Mononuclear cell (primary cell): ENCODE measurements around the gene ORC3. TPM values are rescaled to one million over a fixed set of nuclear protein-coding genes. Genes with fewer than 3 reads are reported as not detected.

ENCODE experiments used
- H3K27me3 ChIP-seq: 2 replicates; pipeline ENCODE4 v1.6.0; 2011; ENCODE audit warnings: low read length, control low read depth; ENCODE audit not compliant: insufficient read depth
- H3K4me1 ChIP-seq: 2 replicates; pipeline ENCODE4 v1.5.1; 2011; ENCODE audit warnings: mild to moderate bottlenecking, low read length, control low read depth; ENCODE audit not compliant: insufficient read depth
- H3K4me3 ChIP-seq: 2 replicates; pipeline ENCODE4 v1.5.1; 2011; ENCODE audit warnings: mild to moderate bottlenecking, low read length, moderate library complexity
- H3K9me3 ChIP-seq: 2 replicates; pipeline ENCODE4 v1.5.1; 2011; ENCODE audit warnings: low read depth, mild to moderate bottlenecking, control low read depth, low read length
- total RNA-seq: library from RNA; depleted of rRNA; stranded (reverse); fragments of >200 nt; gene quantifications from one replicate; pipeline ENCODE4 v1.2.3, GENCODE V29; 2012

Gene ORC3
- total RNA-seq, 1 donor, result 19.3 TPM

- Histone ChIP-seq H3K4me3 (no peak overlapping the region), H3K4me1 (no peaks in the 10 kb centered on the region), H3K9me3 (no peaks in the 10 kb centered on the region), H3K27me3 (no peaks in the 10 kb centered on the region)
These were observed 43.9 kb downstream of the ORC3 start for GRCh38 chr6:87633851-87634250.

- Histone ChIP-seq H3K4me3 (no peak overlapping the region), H3K9me3 (no peaks in the 10 kb centered on the region), H3K27me3 (no peaks in the 10 kb centered on the region), H3K4me1 (no peaks in the 10 kb centered on the region)
These were observed 46.4 kb downstream of the ORC3 start for GRCh38 chr6:87636315-87636714.

DNA sequence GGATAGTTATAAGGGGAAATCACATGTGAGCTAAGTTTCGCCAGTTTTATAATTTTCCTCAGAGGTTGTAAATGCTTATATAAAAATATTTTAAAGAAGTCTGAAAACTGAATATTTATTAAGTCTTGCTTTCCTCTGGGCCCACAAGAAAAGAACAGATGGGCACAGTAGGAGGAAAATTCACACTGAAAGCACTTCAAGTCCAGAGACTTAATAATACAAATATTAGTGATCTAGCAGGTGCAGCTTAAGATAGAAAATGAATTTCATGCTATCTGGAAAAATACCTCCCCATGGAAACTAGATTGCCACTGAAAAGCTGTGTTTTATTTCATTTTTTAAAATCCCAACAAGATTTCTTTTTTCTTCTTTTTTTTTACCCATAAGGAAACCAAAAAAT, 47.2 kb downstream of the ORC3 start:
- Histone ChIP-seq H3K4me1 (no peaks in the 10 kb centered on the region), H3K4me3 (no peak overlapping the region), H3K27me3 (no peaks in the 10 kb centered on the region), H3K9me3 (no peaks in the 10 kb centered on the region)

GRCh38 chr6:87639373-87639772, 49.4 kb downstream of the ORC3 start:
- H3K27me3 ChIP-seq, result no peaks in the 10 kb centered on the region
- no peaks in the 10 kb centered on the region for H3K9me3 ChIP-seq
- H3K4me3 ChIP-seq, result no peak overlapping the region
- no peaks in the 10 kb centered on the region for H3K4me1 ChIP-seq

GRCh38 chr6:87641065-87641692, 51.2 kb downstream of the ORC3 start:
- no peaks in the 10 kb centered on the region for H3K9me3 ChIP-seq
- H3K4me3 ChIP-seq, result no peak overlapping the region
- peaks cover 5% of the 10 kb centered on the region for H3K4me1 ChIP-seq
- no peaks in the 10 kb centered on the region for H3K27me3 ChIP-seq

GRCh38 chr6:87645080-87645479, 55.1 kb downstream of the ORC3 start:
- H3K4me3 ChIP-seq, result no peak overlapping the region

DNA sequence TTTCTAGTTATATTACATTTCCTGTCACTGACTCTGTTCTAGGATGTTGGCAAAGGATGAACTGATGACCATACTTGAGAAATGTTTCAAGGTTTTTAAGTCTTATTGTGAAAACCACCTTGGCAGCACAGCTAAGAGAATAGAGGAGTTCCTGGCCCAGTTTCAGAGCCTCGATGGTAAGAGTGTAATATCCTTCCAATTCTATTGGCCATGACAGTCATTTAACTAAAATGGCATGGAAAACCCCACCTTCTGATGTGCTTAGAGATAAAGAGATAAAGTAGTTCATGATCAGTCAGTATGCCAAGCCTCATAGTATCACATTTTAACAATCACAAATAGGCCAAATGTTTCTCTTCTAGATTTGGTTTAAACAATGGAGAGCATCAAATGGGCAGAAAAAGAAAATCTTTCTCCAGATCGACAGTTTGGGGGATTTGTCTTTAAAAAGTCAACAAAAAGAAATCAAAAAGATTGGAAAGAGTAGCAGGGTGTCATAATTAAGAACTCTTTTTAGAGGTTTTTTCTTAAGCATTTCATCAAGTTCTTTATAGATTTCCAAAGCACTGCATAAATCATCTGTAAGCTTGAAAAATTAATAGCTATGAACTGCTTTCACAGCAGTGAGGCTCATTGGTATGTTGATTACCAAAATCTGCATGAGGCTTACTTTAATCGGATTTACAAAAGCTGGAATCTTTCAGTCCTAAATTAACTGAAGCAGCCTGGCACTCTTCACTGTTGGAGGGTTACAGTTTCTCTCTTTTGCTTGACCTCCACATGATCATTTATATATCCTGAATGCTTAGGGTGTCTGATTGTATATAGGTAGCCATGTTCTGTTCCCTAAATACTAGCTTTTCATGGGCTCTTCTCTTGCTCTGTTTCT, 63.4 kb downstream of the ORC3 start:
- no peaks in the 10 kb centered on the region for H3K9me3 ChIP-seq
- H3K27me3 ChIP-seq, result no peaks in the 10 kb centered on the region
- H3K4me3 ChIP-seq, result no peak overlapping the region
- no peaks in the 10 kb centered on the region for H3K4me1 ChIP-seq

More at GRCh38 chr6:87645080-87645479, 55.1 kb downstream of the ORC3 start:
- Histone ChIP-seq H3K9me3 (no peaks in the 10 kb centered on the region), H3K4me1 (peaks cover 5% of the 10 kb centered on the region), H3K27me3 (no peaks in the 10 kb centered on the region)

- Histone ChIP-seq H3K27me3 (no peaks in the 10 kb centered on the region), H3K9me3 (no peaks in the 10 kb centered on the region), H3K4me1 (no peaks in the 10 kb centered on the region), H3K4me3 (no peak overlapping the region)
These were observed 64.2 kb downstream of the ORC3 start for GRCh38 chr6:87654122-87654521.

DNA sequence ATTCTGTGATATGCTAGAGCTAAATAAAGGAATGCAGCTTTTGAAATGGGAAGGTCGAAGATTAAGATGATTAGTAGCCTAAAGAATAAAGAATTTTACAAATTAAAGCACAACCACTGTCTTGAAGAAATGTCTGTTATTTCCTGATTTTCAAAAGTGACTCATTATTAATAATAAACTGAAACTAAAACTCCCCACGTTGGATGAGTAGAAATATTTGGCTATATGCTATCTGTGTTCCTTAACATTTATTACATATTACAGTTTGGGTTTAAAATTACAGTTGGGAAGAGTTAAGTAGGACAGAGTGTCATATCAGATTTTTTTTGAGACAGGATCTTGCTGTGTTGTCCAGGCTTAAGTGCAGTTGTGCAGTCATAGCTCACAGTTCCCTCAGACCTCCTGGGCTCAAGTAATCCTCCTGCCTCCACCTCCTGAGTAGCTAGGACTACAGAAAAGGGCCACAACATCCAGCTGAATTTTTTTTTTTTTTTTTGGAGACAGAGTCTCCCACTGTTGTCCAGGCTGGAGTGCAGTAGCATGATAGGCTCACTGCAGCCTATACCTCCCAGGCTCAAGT, 65.0 kb downstream of the ORC3 start:
- H3K4me3 ChIP-seq, result no peak overlapping the region
- no peaks in the 10 kb centered on the region for H3K4me1 ChIP-seq
- H3K27me3 ChIP-seq, result no peaks in the 10 kb centered on the region
- H3K9me3 ChIP-seq, result no peaks in the 10 kb centered on the region

DNA sequence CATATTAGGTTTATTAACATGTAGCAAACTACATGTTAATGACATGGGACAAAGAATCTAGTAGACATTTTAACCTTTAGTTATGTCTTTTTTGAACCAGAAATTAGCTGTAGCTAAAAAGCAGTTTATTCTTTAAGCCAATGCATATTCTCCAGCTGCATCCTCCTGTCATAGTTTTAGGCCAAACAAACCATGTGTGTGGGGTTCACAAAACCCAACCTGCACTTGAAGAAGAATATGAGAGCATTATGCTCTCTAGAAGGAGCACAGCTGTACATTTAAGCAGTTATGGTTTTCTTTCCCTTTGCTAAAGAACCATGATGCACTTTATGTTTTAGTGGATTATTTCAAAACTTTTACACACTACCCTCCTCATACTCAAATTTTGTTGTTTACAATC, 65.9 kb downstream of the ORC3 start:
- Histone ChIP-seq H3K4me3 (no peak overlapping the region), H3K9me3 (no peaks in the 10 kb centered on the region), H3K4me1 (no peaks in the 10 kb centered on the region), H3K27me3 (no peaks in the 10 kb centered on the region)

GRCh38 chr6:87656857-87657256, 66.9 kb downstream of the ORC3 start:
- Histone ChIP-seq H3K9me3 (no peaks in the 10 kb centered on the region), H3K4me1 (no peaks in the 10 kb centered on the region), H3K4me3 (no peak overlapping the region), H3K27me3 (no peaks in the 10 kb centered on the region)

DNA sequence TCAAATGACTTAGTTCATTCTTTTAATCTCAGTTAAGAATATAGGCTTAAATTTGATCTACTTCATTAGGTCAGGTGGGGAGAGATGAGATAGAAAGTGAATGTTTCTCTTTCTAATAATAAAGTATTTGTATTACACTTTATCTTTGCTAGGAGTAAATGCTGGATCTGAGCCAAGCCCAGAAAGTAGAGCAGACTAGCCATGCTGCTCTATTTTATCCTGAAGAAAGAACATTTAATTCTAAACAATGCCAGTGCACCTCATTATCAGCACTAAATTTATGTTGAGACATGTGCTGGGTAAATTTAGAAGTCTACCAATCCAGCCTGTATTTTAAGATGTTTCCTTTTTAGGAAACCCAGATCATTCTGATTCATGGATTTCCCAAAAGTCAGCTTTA, 68.6 kb downstream of the ORC3 start:
- Histone ChIP-seq H3K4me1 (no peaks in the 10 kb centered on the region), H3K4me3 (no peak overlapping the region), H3K27me3 (no peaks in the 10 kb centered on the region), H3K9me3 (no peaks in the 10 kb centered on the region)

DNA sequence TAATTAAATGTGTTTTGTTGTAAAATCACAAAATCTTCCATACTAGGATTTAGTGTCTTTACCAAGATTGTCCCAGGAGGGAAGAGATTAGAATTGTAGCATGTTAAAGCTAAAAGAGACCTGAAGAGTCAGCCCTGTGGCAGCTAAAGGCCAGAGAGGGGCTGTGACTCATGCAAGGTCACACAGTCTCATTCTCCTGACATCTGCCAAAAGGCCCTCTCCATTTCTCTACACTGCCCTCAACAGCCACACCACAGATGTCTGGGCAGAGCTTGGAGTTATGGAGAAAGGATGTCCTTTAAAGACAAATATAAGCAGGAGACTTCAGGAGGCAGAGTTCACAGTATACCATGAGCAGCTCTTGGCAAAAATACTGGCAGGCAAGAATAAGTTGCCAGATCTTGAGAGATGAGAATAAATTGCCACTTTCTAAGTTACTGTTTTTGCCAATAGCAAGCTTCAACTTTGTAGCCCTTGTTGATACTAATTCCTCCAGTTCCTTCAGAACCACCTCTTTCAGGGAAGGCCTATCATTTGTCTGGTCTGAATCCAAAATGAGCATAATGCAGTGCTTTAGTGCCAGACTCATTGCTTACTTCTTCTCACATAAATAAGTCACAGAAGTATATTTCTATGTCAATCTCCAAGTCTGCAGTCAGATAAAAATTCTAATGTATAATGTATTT, 70.4 kb downstream of the ORC3 start:
- no peaks in the 10 kb centered on the region for H3K9me3 ChIP-seq
- no peaks in the 10 kb centered on the region for H3K27me3 ChIP-seq
- no peak overlapping the region for H3K4me3 ChIP-seq
- H3K4me1 ChIP-seq, result no peaks in the 10 kb centered on the region

GRCh38 chr6:87661016-87661415, 71.1 kb downstream of the ORC3 start:
- Histone ChIP-seq H3K4me1 (no peaks in the 10 kb centered on the region), H3K27me3 (no peaks in the 10 kb centered on the region), H3K4me3 (no peak overlapping the region), H3K9me3 (no peaks in the 10 kb centered on the region)

- H3K9me3 ChIP-seq, result no peaks in the 10 kb centered on the region
- no peak overlapping the region for H3K4me3 ChIP-seq
- no peaks in the 10 kb centered on the region for H3K27me3 ChIP-seq
- no peaks in the 10 kb centered on the region for H3K4me1 ChIP-seq
These were observed 71.6 kb downstream of the ORC3 start for GRCh38 chr6:87661503-87661902.
